Activated T-helper 1 cell treated with anti-CD3 and anti-CD28 coated beads, Interleukin-2, amount 50 U/mL, for 16 hours (primary cell): ENCODE data around the gene CLCN4.

ENCODE experiments used
- DNase-seq, 2 donors: peaks; one replicate each; pipeline ENCODE4 v3.0.0-alpha.2; 2020; ENCODE audit warnings: low read depth in 1 of 2, low spot score in 1 of 2

CLCN4 gene

DNA sequence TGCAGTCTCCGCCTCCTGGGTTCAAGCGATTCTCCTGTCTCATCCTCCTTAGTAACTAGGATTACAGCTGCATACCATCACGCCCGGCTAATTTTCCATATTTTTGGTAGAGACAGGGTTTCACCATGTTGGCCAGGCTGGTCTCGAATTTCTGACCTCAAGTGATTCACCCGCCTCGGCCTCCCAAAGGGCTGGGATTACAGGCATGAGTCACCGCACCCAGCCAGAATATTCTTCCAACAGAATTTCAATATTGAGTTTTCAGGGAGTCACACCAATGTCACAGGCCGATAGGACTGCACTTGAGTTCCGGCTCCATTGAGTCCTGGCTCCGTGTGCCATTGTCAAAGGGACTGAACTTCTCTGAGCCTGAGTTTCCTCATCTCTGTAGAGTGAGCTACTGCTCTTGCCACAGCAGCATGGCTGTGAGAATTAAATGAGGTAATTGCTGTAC, 82.9 kb downstream of the CLCN4 start:
- no peak for DNase-seq

DNA sequence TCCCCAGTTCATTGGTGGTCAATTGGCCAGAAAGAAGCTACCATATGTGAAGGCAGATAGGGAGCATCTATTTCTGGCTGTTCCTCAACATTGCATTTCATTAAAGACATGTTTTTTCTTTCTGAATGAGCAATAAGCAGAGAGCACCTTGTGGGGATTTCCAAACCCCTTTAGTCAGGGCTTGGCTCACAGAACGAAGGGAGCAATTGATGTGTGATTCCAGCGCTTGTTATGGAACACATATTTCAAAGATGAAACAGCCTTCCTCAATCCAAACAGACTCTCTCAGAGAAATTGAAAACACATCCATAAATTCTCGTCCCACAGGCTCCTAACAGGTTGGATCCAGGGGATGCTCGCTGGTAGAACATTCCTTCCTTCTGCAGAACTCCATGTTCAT, 84.1 kb downstream of the CLCN4 start:
- DNase-seq: no peak

DNA sequence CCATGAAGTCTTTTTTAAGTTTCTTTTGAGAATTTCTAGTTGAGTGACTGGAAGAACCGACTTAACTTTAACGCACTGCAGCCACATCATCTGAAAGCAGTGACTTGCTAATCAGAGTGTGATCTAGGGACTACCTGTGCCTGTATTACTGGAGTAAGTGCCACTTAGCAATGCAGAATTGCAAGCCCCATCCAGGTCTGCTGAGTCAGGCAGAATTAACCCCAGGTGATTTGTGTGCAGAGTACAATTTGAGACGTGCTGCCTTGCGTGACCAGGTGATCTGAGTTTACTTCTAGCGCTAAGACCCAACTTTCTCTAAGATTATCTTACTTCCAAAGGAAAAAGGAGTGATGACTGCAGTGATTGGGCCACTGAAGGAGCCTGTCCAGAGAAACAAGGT, 85.3 kb downstream of the CLCN4 start:
- DNase-seq: no peak

DNA sequence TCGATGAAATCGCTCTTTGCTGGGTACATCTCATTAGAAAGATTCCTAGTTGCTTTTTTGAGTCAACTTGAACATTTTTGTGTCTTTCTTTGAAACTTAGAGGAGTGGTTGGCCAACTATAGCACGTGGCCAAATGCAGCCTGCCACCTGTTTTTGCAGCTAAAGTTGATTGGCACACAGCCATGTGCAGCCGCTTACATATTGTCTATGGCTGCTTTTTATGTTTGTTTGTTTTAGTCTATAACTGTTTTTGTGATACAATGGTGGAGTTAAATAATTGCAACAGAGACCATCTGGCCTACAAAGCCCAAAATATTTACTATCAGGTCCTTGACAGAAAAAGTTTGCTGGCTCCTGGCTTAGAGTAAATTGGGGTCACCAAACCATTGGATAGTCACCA, 86.3 kb downstream of the CLCN4 start:
- DNase-seq: no peak

DNA sequence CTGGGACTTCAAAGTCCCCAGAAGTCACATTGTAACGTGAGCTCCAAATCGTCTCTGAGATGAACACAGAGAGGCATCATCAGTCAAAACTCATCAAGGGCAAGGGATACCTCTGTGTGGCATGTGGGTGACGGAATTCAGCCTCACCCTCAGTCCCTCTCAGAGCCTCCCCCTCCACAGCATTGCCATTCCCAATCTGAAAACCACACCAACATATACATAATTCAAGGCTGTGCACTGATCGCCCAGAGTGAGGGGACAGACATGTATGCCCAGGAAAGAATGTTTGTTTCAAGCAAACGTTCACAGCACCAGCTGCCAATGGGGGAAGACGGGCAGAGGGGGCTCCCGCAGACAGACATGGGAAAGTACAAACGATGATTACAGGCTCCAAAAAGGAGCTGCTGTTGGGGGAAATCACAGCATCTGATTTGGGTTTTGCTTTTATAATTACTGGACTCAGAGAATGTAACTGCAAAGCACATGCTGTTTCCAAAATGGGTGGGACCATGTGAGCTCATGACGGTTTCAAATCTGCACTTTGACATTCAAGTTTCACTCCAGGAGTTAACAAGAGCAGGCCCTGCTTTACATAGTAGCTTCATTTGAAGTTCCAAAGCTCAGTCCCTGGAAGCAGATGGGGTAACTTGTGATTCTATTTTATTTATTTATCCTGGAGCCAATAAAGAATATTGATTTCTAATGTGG, 88.3 kb downstream of the CLCN4 start:
- DNase-seq: no peak

DNA sequence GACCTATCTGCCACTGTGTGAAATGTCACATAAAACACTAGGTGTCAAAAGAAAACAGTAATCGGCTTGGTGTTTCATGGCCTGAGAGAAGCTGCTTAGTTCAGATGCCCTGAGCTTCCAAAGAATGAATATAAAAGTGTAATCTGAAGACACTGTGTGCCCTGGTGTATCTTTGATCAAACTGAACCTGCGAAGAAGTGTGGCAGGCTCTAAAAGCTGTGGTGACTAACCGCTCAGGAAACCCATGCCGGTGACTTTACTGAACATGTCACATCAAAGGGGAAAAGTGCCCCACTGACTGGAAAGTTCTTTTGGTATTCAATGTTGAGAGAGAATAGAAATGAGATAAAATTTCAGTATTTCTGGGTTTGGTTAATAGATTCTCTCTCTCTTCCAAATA, 89.1 kb downstream of the CLCN4 start:
- no peak for DNase-seq

DNA sequence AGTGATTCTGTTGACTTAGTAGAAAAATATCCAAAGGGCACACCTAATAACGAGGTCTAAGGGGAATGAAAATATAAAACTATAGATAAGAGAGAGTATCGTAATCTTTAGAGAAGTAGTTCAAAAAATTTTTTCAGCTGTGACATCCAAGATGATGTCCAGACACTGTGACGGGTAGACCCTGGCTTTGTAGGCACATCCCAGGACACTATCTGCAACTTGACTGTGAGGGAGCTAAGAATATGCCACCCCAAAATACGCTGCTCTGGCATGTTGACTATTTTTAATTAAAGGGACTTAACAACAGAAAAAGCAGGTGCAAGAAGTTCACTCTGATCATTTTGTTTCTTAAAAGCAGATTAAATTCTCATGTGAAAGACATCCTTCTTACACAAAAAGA, 89.5 kb downstream of the CLCN4 start:
- DNase-seq: no peak

DNA sequence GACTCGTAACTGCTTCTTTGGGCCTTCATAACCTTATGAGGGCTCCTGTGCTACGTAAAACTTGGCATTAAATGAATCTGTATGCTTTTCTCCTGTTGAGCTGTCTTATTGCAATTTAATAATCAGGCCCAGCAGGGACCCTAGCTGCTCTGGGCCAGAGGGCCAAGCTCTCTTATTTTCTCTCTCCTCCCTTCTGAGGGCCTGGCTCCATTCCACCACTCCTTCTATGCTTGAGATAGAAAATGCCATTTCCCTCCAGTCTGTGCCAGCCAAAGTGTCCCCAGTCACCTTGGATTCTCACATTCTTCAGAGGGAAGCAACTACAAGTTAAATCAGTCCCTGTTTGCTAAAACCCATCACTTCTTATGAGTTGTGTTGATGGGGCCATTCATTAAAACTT, 90.1 kb downstream of the CLCN4 start:
- DNase-seq: no peak

DNA sequence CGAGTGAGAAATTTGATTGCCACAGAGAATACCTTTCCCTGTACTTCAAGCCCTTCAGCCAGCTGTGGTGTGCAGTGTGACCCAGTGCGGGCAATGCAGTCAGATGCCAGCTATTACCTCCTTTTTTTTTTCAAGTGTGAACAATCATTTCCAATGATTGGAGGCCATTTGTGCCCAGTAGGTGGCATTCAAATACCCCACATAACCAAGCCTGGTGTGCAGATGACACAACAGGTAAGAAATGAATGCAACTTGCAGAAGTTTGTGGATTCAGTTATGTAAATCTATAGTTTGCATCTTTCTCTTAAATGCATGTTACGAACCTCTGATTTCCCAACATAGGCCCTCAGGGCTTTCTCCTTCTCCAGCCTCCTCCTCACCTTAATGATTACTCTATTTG, 98.0 kb downstream of the CLCN4 start:
- DNase-seq: no peak

DNA sequence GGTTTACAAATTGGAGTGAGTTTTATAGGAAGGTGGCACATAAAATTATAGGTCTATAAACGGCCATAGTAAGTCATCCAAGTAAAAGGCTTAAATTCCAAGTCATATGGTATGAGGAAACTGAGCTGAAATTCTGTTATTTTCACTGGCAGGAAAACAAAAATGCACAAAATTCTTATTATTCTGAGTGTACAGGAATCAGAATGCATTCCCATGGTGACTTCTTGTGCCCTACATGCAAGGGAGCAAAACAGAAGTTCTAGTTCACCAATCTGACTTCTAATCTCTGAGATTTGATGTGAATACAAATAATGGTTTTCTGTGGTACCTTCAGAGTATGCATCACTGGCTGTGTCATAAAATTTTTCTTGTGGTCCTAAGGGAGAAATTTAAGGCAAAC, 102.9 kb downstream of the CLCN4 start:
- DNase-seq: no peak

DNA sequence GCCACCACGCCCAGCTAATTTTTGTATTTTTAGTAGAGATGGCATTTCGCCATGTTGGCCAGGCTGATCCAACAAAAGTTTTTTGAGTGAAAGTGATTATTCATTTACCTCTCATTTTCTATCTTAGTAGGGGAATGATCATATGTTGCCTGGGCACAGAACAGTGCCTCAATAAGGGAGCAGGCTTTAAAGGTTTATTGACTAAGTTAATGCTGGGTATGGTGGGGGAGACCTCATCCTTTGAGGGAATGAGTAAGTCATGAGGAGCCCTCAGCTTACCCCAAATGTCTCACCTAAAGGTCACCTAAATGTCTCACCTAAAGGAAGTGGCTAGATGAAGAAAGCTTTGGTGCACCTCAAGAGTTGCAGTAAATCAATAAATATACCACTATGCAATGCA, 109.0 kb downstream of the CLCN4 start:
- DNase-seq: no peak

DNA sequence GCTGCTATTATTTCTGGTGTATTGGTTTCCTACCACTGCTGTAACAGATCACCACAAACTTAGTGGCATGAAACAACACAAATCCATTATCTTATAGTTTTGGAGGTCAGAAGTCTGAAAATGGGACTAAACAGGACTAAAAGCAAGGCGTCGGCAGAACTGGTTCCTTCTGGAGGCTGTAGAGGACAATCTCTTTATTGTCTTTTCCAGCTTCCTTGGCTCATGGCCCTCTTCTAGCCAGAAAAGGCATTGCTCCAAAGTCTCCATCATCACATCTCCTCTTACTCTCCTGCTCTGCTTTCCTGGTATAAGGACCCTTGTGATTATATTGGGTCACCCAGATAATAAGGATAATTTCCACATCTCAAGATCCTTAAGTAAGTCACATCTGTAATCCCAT, 121.9 kb downstream of the CLCN4 start:
- DNase-seq: no peak

DNA sequence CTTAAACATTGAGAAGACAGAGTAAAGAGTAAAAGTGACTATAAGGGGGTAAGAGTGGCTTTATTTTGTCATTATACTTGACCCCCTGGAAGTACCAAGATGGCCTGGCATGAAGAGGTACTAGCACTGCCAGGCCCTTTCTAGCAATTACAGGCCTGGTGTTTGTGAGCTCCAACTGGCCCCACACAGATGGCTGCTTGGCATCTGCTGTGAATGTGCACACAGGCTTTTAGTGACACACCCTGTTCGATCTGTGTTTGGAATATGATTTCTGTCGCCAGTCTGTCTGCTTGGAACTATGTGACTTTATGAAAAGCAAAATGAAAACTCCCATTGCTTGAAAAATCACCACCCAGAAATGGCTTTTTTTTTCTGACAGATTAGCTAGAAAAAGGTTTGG, 123.3 kb downstream of the CLCN4 start:
- no peak for DNase-seq

DNA sequence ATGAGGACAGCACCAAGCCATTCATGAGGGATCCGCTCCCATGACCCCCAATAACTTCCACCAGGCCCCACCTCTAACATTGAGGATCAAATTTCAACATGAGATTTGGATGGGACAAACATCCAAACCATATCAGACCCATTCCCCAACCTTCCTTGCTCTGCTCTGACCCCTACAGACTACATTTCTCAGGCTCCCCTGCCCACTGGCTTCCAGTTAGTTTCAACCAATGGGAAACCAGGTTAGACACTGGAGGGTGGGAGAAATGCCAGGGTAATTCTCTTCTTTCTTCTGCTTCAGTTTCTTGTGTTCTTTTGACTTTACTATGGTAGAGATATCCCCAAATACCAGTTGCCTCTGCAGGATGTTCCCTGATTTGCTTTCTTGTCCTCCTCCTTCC, 125.7 kb downstream of the CLCN4 start:
- no peak for DNase-seq

DNA sequence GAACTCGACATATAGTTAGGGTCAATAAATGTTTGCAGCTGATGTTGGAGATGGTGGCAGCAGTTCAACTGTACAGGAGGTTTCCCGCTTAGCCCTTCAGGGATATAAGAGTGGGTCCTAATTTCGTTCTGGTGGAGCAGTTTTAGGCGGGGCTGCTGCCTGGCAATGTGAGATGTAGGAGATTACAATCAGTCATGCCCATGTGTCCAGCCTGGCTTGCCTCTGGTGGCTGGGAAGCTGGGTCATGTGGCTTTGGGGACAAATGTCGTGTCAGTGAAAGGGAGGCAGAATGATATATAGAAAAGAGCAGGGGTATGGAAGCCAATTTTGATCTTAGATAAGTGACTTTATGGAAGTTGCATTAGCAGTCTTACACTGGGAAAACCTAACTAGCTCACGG, 129.4 kb downstream of the CLCN4 start:
- DNase-seq: no peak
